HEK293 (cell line): Measurements from ENCODE around the gene NMRK2.
A peak's percentile ranks its signal among the peaks of the same experiment; 100 is the strongest.

Source experiments
- CTCF ChIA-PET: fragments of 350-600 bp; formaldehyde crosslinking; extraction: SDS; loops from one replicate; lab custom pipeline; 2021; ENCODE audit warnings: antibody characterized with exemption; lab: Yijun Ruan, JAX
- POLR2A ChIA-PET: fragments of 300-600 bp; formaldehyde crosslinking; extraction: SDS; loops from one replicate; lab custom pipeline; 2020; ENCODE audit warnings: antibody characterized with exemption, inconsistent platforms; lab: Yijun Ruan, JAX
- H3K27ac ChIP-seq: fragments of 200-500 bp; sonication (Bioruptor generic); 2 replicates; pipeline ENCODE4 v1.5.1; 2014; ENCODE audit warnings: low read depth, low read length, control low read depth, inconsistent platforms; ENCODE audit errors: extremely low read depth
- H3K36me3 ChIP-seq, 2 experiments: fragments of 200-500 bp in 1 of 2; sonication (Bioruptor generic) in 1 of 2; 1 replicate in 1 of 2; 2 replicates in 1 of 2; pipeline ENCODE4 v1.5.1; 2014 to 2017; ENCODE audit warnings: inconsistent platforms in 2 of 2, low read length in 2 of 2; ENCODE audit not compliant: control insufficient read depth in 2 of 2, insufficient read depth in 1 of 2
- H3K4me1 ChIP-seq: fragments of 200-500 bp; sonication (Bioruptor generic); 2 replicates; pipeline ENCODE4 v1.5.1; 2014; ENCODE audit warnings: mild to moderate bottlenecking, low read length, inconsistent platforms; ENCODE audit not compliant: control insufficient read depth, insufficient read depth
- H3K4me3 ChIP-seq: 2 replicates; pipeline ENCODE4 v1.5.1; 2011; ENCODE audit warnings: low read depth, mild to moderate bottlenecking, control low read depth, low read length, moderate library complexity
- H3K9me3 ChIP-seq: fragments of 200-500 bp; sonication (Bioruptor generic); 2 replicates; pipeline ENCODE4 v1.5.1; 2014; ENCODE audit warnings: low read depth, low read length, inconsistent platforms; ENCODE audit not compliant: control insufficient read depth, insufficient read depth
- BCL11A ChIP-seq: fragments of 450-650 bp; formaldehyde crosslinking; IDR thresholded peaks from 2 replicates; pipeline ENCODE4 v1.5.1; 2016; ENCODE audit warnings: low read depth, missing biosample characterization, missing genetic modification characterization
- CTCF ChIP-seq: fragments of 450-650 bp; formaldehyde crosslinking; IDR thresholded peaks from 2 replicates; pipeline ENCODE4 v1.5.1; 2016; ENCODE audit warnings: missing biosample characterization, missing genetic modification characterization
- ELK4 ChIP-seq: IDR thresholded peaks from 2 replicates; pipeline ENCODE4 v1.6.1; 2011; ENCODE audit warnings: mild to moderate bottlenecking, low read depth, low read length, borderline replicate concordance
- HOXD13 ChIP-seq: sonication (generic); formaldehyde crosslinking; IDR thresholded peaks from 2 replicates; pipeline ENCODE4 v1.8.0; 2022; ENCODE audit warnings: missing genetic modification reagents, borderline replicate concordance
- KLF7 ChIP-seq: fragments of 450-650 bp; formaldehyde crosslinking; IDR thresholded peaks from 2 replicates; pipeline ENCODE4 v1.5.1; 2016; ENCODE audit warnings: missing biosample characterization, missing genetic modification characterization, borderline replicate concordance
- OSR2 ChIP-seq: fragments of 450-650 bp; formaldehyde crosslinking; IDR thresholded peaks from 2 replicates; pipeline ENCODE4 v1.5.1; 2016; ENCODE audit warnings: missing biosample characterization, missing genetic modification characterization
- SALL2 ChIP-seq: fragments of 450-650 bp; formaldehyde crosslinking; IDR thresholded peaks from 2 replicates; pipeline ENCODE4 v1.5.0; 2017; ENCODE audit warnings: missing biosample characterization, mild to moderate bottlenecking, missing genetic modification characterization, borderline replicate concordance
- SETDB1 ChIP-seq: IDR thresholded peaks from one replicate; pipeline ENCODE4 v1.6.1; 2017; ENCODE audit warnings: mild to moderate bottlenecking, low read length, moderate library complexity, mixed read lengths; ENCODE audit not compliant: insufficient read length
- YY1 ChIP-seq: fragments of 450-650 bp; formaldehyde crosslinking; IDR thresholded peaks from 2 replicates; pipeline ENCODE4 v1.5.1; 2018; ENCODE audit warnings: missing biosample characterization, missing genetic modification characterization
- ZNF157 ChIP-seq: fragments of 450-650 bp; formaldehyde crosslinking; IDR thresholded peaks from 2 replicates; pipeline ENCODE4 v1.5.1; 2016; ENCODE audit warnings: missing biosample characterization, missing genetic modification characterization
- ZNF169 ChIP-seq: fragments of 450-650 bp; formaldehyde crosslinking; IDR thresholded peaks from 2 replicates; pipeline ENCODE4 v1.5.1; 2016; ENCODE audit warnings: missing biosample characterization, missing genetic modification characterization
- ZNF335 ChIP-seq: fragments of 450-650 bp; formaldehyde crosslinking; conservative IDR thresholded peaks from 2 replicates; pipeline ENCODE4 v1.5.1; 2016; ENCODE audit warnings: missing biosample characterization, missing genetic modification characterization
- ZNF423 ChIP-seq: fragments of 450-650 bp; formaldehyde crosslinking; IDR thresholded peaks from 2 replicates; pipeline ENCODE4 v1.5.1; 2016; ENCODE audit warnings: missing biosample characterization, missing genetic modification characterization
- ZNF449 ChIP-seq: fragments of 450-650 bp; formaldehyde crosslinking; IDR thresholded peaks from 2 replicates; pipeline ENCODE4 v1.5.1; 2017; ENCODE audit warnings: missing biosample characterization, mild to moderate bottlenecking, missing genetic modification characterization, moderate library complexity
- ZNF473 ChIP-seq: fragments of 450-650 bp; formaldehyde crosslinking; IDR thresholded peaks from 2 replicates; pipeline ENCODE4 v1.5.1; 2017; ENCODE audit warnings: missing biosample characterization, missing genetic modification characterization
- ZNF548 ChIP-seq: fragments of 450-650 bp; formaldehyde crosslinking; IDR thresholded peaks from 2 replicates; pipeline ENCODE4 v1.5.1; 2016; ENCODE audit warnings: missing biosample characterization, missing genetic modification characterization
- ZNF555 ChIP-seq: fragments of 450-650 bp; formaldehyde crosslinking; conservative IDR thresholded peaks from 2 replicates; pipeline ENCODE4 v1.5.1; 2017; ENCODE audit warnings: missing biosample characterization, mild to moderate bottlenecking, missing genetic modification characterization, inconsistent platforms
- ZNF561 ChIP-seq: fragments of 450-650 bp; IDR thresholded peaks from 2 replicates; pipeline ENCODE4 v1.5.1; 2018; ENCODE audit warnings: missing biosample characterization, missing genetic modification characterization, borderline replicate concordance
- ZNF624 ChIP-seq: fragments of 450-650 bp; formaldehyde crosslinking; IDR thresholded peaks from 2 replicates; pipeline ENCODE4 v1.5.1; 2017; ENCODE audit warnings: missing biosample characterization, missing genetic modification characterization
- ZNF629 ChIP-seq: fragments of 450-650 bp; formaldehyde crosslinking; IDR thresholded peaks from 2 replicates; pipeline ENCODE4 v1.5.1; 2017; ENCODE audit warnings: missing biosample characterization, missing genetic modification characterization
- ZNF658 ChIP-seq: fragments of 450-650 bp; formaldehyde crosslinking; IDR thresholded peaks from 2 replicates; pipeline ENCODE4; 2016; ENCODE audit warnings: missing biosample characterization, missing genetic modification characterization
- ZNF776 ChIP-seq: fragments of 450-650 bp; formaldehyde crosslinking; IDR thresholded peaks from 2 replicates; pipeline ENCODE4 v1.5.0; 2017; ENCODE audit warnings: missing biosample characterization, missing genetic modification characterization, borderline replicate concordance
- ZNF843 ChIP-seq: fragments of 450-650 bp; formaldehyde crosslinking; IDR thresholded peaks from 2 replicates; pipeline ENCODE4 v1.5.1; 2016; ENCODE audit warnings: missing biosample characterization, missing genetic modification characterization
- ZSCAN4 ChIP-seq: fragments of 450-650 bp; formaldehyde crosslinking; IDR thresholded peaks from 2 replicates; pipeline ENCODE4 v1.5.1; 2017; ENCODE audit warnings: missing biosample characterization, missing genetic modification characterization
- ZSCAN5A ChIP-seq: fragments of 450-650 bp; formaldehyde crosslinking; IDR thresholded peaks from 2 replicates; pipeline ENCODE4 v1.5.1; 2016; ENCODE audit warnings: missing biosample characterization, missing genetic modification characterization

The NMRK2 gene

GRCh38 chr19:3986260-3987041 lies 53.6 kb downstream of the NMRK2 start (continued):
- TF ChIP-seq YY1 (tag by site-specific recombination) = no peak

GRCh38 chr19:3987619-3988371 lies 54.9 kb downstream of the NMRK2 start:
- H3K36me3 ChIP-seq = peaks cover 3 to 22% of the 10 kb centered on the region in 2 experiments; a peak in 2 of 3 replicates
- peaks cover 11% of the 10 kb centered on the region; the same call in 1 of the 2 replicates for H3K4me1 ChIP-seq
- peak overlapping the region; percentile 4 for H3K4me3 ChIP-seq
- CTCF ChIA-PET = interaction anchor here (0.6 to 1.9 kb wide), 23 partner anchors 10 to 939 kb away, joined by 3 to 13 read pairs (median 4); partner anchors contain the start of genes NMRK2, PIAS4 and PIP5K1C
- POLR2A ChIA-PET = interaction anchor here (0.6 to 2.0 kb wide), 16 partner anchors 9 to 264 kb away, joined by 3 to 25 read pairs (median 4); partner anchors contain the start of genes APBA3, DAPK3 and PIAS4
- no peaks in the 10 kb centered on the region for H3K9me3 ChIP-seq
- no peak overlapping the region for H3K27ac ChIP-seq
- TF ChIP-seq OSR2 (tag by site-specific recombination) = no peak
- TF ChIP-seq KLF7 (tag by site-specific recombination) = 0 out of 2 replicates have a peak, but pooled peaks have one; percentile 15
- TF ChIP-seq SETDB1 = no peak
- TF ChIP-seq ZNF335 (tag by site-specific recombination) = peak; percentile 70
- 0 out of 2 replicates have a peak, but pooled peaks have one; percentile 58 for TF ChIP-seq ZSCAN5A (tag by site-specific recombination)
- no peak for TF ChIP-seq ZNF624 (tag by site-specific recombination)
- peak; percentile 91 for TF ChIP-seq CTCF (tag by site-specific recombination)
- no peak for TF ChIP-seq ELK4
- TF ChIP-seq ZNF423 (tag by site-specific recombination) = no peak
- no peak for TF ChIP-seq ZNF561 (tag by site-specific recombination)
- no peak for TF ChIP-seq ZNF169
- no peak for TF ChIP-seq ZNF658 (tag by site-specific recombination)
- no peak for TF ChIP-seq ZNF548 (tag by site-specific recombination)
- TF ChIP-seq ZNF843 (tag by site-specific recombination) = peak; percentile 34; the same call in 1 of the 2 replicates
- TF ChIP-seq ZNF555 = no peak
- no peak for TF ChIP-seq SALL2 (tag by site-specific recombination)
- no peak for TF ChIP-seq HOXD13 (CRISPR knock-in tag)
- no peak for TF ChIP-seq ZNF473 (tag by site-specific recombination)
- no peak for TF ChIP-seq BCL11A (tag by site-specific recombination)
- no peak for TF ChIP-seq ZNF776 (tag by site-specific recombination)
- TF ChIP-seq ZNF157 = no peak
- no peak for TF ChIP-seq ZNF449 (tag by site-specific recombination)
- TF ChIP-seq ZSCAN4 (tag by site-specific recombination) = no peak
- TF ChIP-seq ZNF629 (tag by site-specific recombination) = peak; percentile 43; the same call in 1 of the 2 replicates
